GM12891 (cell line): ENCODE data around the gene RNFT2. TPM values are rescaled to one million over a fixed set of nuclear protein-coding genes. Genes with fewer than 3 reads are reported as not detected.

Source experiments
- DNase-seq: peaks from one replicate; pipeline ENCODE4 v3.0.0; 2011; ENCODE audit warnings: low spot score; ENCODE audit not compliant: insufficient read length
- FAIRE-seq: peaks from 2 replicates; lab custom pipeline; 2011; peaks lifted over from hg19 to GRCh38; lab: Jason Lieb, UNC
- PAX5 ChIP-seq: IDR thresholded peaks from 2 replicates; pipeline ENCODE4 v1.6.1; 2011; ENCODE audit warnings: low read length, moderate library complexity, mild to moderate bottlenecking; ENCODE audit not compliant: insufficient read depth, severe bottlenecking
- POLR2A ChIP-seq: IDR thresholded peaks from 2 replicates; pipeline ENCODE4 v1.6.1; 2011; ENCODE audit warnings: low read depth, low read length, control low read depth
- POLR2AphosphoS5 ChIP-seq: IDR thresholded peaks from 2 replicates; pipeline ENCODE4 v1.6.1; 2011; ENCODE audit warnings: low read depth, low read length, control low read depth
- POU2F2 ChIP-seq: IDR thresholded peaks from 2 replicates; pipeline ENCODE4 v1.6.1; 2011; ENCODE audit warnings: low read depth, mild to moderate bottlenecking, control low read depth, low read length, moderate library complexity
- SPI1 ChIP-seq: IDR thresholded peaks from 2 replicates; pipeline ENCODE4 v1.6.1; 2011; ENCODE audit warnings: low read depth, low read length, control low read depth
- TAF1 ChIP-seq: IDR thresholded peaks from 2 replicates; pipeline ENCODE4 v1.6.1; 2011; ENCODE audit warnings: low read depth, low read length, control low read depth
- polyA plus RNA-seq: library from polyadenylated mRNA; unstranded; fragments of >200 nt; gene quantifications from one replicate; pipeline ENCODE4 v1.2.1, GENCODE V29; 2012; ENCODE audit warnings: low read depth, missing spikeins, inconsistent platforms; ENCODE audit not compliant: missing spikeins

The RNFT2 gene, protein sequence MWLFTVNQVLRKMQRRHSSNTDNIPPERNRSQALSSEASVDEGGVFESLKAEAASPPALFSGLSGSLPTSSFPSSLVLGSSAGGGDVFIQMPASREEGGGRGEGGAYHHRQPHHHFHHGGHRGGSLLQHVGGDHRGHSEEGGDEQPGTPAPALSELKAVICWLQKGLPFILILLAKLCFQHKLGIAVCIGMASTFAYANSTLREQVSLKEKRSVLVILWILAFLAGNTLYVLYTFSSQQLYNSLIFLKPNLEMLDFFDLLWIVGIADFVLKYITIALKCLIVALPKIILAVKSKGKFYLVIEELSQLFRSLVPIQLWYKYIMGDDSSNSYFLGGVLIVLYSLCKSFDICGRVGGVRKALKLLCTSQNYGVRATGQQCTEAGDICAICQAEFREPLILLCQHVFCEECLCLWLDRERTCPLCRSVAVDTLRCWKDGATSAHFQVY
- polyA plus RNA-seq, result 2.5 TPM

DNA sequence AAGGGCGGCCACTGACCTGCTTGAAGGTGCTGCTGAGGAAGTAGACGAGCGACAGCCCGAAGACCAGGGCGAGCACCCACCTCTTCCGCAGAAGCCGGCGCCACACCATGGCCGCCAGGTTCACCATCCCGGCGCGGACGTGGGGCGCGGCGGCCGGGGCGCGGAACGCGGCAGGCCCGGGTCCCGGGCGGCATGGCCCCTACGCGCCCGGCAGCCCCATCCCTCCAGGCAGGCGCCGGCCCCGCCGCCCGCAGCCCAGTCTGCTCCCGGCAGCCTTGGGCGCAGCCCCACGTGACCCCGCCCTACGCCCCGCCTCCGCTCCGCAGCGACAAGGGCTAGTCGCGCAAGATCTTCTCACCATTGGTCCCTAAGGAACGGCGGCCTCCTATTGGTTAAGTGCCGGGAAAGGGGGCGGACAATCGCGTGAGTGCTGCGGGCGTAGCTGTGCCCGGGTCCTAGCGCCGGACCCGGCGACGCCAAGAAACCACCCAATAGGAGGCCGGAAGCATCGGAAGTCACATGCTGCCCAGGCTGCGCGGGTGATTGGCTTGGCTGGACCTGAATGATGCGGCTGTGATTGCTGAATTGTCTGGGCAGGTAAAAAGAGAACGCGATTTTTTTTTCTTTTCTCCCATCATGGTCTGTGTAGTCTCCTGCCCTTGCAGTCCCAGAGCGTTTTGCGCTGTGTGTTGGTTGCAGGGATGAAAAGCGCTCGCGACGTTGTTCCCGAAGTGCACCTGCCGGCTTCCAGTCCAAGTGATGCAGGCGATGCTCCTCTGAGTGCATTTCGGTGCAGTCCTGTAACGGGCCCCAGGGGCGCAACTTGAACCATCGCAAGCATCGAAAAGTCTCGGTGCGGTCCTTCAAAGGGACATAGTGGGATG lies at the start of gene RNFT2, which contains the start of gene SPRING1:
Gene RNFT2 (plus strand): TSS at position 542 of the 884 bp plus-strand sequence. CDS start 2,183 bp downstream, outside the sequence.
Gene SPRING1 (minus strand): TSS at position 296 of the 884 bp plus-strand sequence. CDS start 169 bp downstream, at position 127.
- FAIRE-seq (peak; percentile 99), DNase-seq (peak; percentile 98)
- TF ChIP-seq POLR2A (peak; percentile 81), PAX5 (no peak), TAF1 (peak; percentile 51; the same call in 1 of the 2 replicates), SPI1 (peak; percentile 44), POLR2AphosphoS5 (no peak), POU2F2 (peak; percentile 59; the same call in 1 of the 2 replicates)

DNA sequence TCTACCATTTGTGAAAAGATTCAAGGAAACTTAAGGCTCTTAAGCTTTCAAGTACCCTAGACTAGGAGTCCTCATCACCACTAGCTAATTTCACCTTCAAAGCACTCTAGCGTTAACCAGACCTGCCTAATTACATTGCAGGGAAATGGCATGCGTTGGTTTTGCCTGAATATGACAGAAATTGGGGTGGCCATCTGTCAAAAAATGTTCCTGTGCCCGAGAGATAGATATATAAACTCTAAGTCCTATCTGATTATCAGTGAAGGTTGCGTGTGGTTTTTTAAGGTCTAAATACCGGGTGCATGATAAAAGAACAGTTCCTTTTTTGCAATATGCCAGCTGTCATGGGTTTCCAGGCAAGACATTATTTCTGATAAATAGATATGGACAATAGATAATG lies 48.6 kb upstream of the RNFT2 start:
- DNase-seq (no peak), FAIRE-seq (no peak)
- no peak for TF ChIP-seq TAF1
- peak; percentile 37; the same call in 1 of the 2 replicates for TF ChIP-seq SPI1
- no peak for TF ChIP-seq POLR2A

DNA sequence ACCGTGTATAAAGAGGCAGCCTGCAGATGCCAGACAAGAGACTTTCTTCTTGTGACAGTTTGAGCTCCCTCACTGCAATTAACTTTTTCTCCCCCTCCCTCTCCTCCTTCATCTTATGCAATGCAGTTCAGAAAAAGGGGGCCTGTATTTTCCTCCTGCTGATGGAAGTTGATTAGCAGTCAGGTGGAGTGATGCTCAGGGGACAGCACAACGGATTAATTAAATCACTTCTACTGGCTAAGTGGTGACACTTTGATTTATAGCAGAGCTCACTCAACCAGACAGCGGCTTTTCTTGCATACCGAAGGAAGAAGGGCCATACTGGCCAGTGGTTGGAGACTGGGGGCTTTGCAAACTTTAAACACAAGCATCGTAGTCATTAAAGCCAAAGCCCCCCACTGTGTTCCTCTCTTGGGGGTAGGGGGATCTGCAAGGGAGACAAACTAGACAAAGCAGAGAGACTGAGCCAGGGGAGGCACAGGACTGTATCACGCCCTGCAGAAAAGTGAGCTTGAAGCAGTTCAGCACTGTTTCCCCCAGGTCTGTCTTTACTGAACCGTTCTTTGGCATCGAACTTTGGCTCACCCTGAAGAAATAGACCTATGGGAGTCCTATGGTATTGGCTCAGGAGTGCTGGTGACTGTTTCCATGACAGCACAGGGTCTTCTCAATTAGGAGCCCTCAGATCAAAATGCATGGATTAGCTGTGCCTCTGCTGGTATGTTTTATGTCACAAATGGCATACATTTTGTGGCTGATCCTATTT lies 48.0 kb upstream of the RNFT2 start:
- DNase-seq (no peak), FAIRE-seq (no peak)
- TF ChIP-seq PAX5 (no peak), SPI1 (no peak), POLR2A (no peak), POLR2AphosphoS5 (no peak), TAF1 (no peak), POU2F2 (no peak)

DNA sequence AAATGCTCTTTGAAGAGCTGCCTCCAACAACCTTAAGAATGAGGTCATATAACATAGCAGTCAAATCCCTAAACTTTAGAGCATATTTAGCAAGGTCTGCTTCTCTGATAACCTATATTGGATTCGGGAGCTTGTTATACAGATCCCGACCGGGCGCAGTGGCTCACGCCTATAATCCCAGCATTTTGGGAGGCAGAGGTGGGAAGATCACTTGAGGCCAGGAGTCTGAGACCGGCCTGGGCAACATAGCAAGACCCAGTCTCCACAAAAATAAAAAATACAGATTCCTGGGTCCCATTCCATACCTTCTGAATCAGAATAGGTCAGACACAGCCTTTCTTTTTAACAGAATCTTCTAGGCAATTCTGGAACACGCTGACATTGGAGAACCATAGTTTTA lies 46.9 kb upstream of the RNFT2 start:
- DNase-seq (no peak), FAIRE-seq (no peak)
- TF ChIP-seq TAF1, result no peak
- no peak for TF ChIP-seq POLR2A
- no peak for TF ChIP-seq SPI1
- TF ChIP-seq POU2F2, result no peak
- no peak for TF ChIP-seq POLR2AphosphoS5
- no peak for TF ChIP-seq PAX5

DNA sequence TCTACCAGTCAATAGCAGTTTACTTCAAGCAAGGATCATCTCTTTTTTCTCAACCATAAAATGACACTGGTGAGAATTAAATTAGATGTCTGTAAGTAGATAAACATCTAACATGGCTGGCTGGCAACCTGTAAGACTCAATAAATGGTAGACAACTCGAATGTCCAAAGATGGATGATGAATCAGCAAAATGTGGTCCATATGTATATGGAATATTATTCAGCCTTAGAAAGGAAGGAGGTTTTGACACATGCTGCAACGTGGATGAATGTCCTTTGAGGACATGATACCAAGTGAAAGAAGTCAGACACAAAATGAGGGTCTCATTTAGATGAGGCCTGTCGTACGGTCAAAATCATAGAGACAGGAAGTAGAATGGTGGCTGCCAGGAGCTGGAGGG lies 46.5 kb upstream of the RNFT2 start:
- no peak for FAIRE-seq

GRCh38 chr12:116692605-116693004 lies 45.5 kb upstream of the RNFT2 start:
- DNase-seq (no peak), FAIRE-seq (no peak)
- TF ChIP-seq POU2F2, result no peak
- TF ChIP-seq TAF1, result no peak
- no peak for TF ChIP-seq SPI1
- no peak for TF ChIP-seq POLR2AphosphoS5
- TF ChIP-seq PAX5, result no peak

More for the DNA sequence above, 46.5 kb upstream of the RNFT2 start:
- TF ChIP-seq SPI1 (no peak), POU2F2 (no peak), POLR2AphosphoS5 (no peak), TAF1 (no peak), PAX5 (no peak), POLR2A (no peak)
- no peak for DNase-seq

DNA sequence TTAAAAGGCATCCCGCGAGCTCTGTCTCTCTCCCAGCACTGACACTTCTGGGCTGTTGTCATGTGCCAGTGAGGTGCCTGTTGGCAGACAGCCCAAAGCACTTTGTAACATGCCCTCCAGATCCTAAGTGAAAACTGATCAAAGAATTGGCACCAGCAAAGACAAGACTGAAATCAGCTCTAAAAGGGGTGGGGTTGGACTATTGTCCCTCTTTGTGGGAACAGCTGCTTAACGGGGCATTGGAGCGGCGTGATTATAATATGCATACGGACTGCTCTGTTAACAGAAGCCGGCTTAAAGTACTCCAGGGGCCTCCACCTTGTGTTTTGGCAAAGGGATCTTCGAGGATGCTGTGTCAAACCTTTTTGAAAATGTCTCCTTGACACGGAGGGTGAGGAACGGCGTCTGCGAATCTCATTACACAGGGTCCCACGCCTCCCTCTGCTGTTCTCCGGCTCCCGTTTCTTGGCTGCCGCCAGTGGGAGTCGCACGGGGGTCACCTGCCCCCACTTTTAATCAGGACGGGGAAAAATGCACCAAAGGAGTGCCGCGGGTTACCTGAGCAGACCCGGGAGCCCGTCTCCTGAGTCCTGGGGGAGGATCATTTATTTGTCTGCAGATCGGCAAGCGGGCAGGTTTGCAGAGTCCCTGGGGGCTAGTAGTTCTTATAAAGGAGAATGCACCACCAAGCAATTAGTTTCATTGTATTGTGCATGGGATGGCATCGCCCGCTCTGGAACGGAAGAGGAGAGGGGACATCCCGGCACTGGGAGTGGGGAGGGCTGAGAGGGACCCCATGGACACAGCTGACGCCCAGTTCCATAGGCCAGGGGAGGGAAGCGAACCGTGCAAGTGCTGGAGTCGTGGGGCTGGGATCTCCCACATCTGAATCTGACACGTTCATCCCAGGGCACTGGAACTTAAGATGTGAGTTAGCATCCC lies 44.6 kb upstream of the RNFT2 start:
- no peak for FAIRE-seq
- no peak for DNase-seq
- TF ChIP-seq POLR2AphosphoS5 (no peak), POLR2A (no peak), TAF1 (no peak), SPI1 (no peak), PAX5 (no peak), POU2F2 (no peak)
